OCI-LY7 (cell line): ENCODE results near the gene SLC38A9. TPM values are rescaled to one million over a fixed set of nuclear protein-coding genes. Genes with fewer than 3 reads are reported as not detected.

ENCODE experiments used
- BruUV-seq: library from RNA; stranded (reverse); fragments of 400-500 nt; replicated peaks from 2 replicates; lab custom pipeline; 2021; lab: Mats Ljungman, UMichigan
- CTCF ChIA-PET: fragments of 300-600 bp; sonication (Branson Sonifier 250); formaldehyde crosslinking; loops from one replicate; lab custom pipeline; 2022; ENCODE audit warnings: antibody characterized with exemption; ENCODE audit not compliant: unreplicated experiment; lab: Charles Lee
- POLR2A ChIA-PET: fragments of 300-600 bp; sonication (Branson Sonifier 250); formaldehyde crosslinking; loops from one replicate; lab custom pipeline; 2022; ENCODE audit warnings: antibody characterized with exemption; lab: Charles Lee
- DNase-seq: peaks from one replicate; pipeline ENCODE4 v3.0.0-alpha.2; 2015; ENCODE audit warnings: low spot score
- H2AFZ ChIP-seq: fragments of 200-600 bp; sonication (generic), shearing (Covaris generic); 2 replicates; pipeline ENCODE4 v1.6.1; 2014; ENCODE audit warnings: mild to moderate bottlenecking, antibody characterized with exemption, low read length, moderate library complexity
- H3K27ac ChIP-seq: fragments of 200-600 bp; sonication (generic); 2 replicates; pipeline ENCODE4 v1.5.1; 2014; ENCODE audit warnings: mixed run types, low read depth, mild to moderate bottlenecking, moderate library complexity, low read length, inconsistent platforms; ENCODE audit not compliant: poor library complexity, severe bottlenecking
- H3K36me3 ChIP-seq: fragments of 200-600 bp; sonication (generic); 2 replicates; pipeline ENCODE4 v1.6.1; 2014; ENCODE audit warnings: mild to moderate bottlenecking, antibody characterized with exemption, low read length, moderate library complexity, mixed read lengths; ENCODE audit not compliant: insufficient read depth
- H3K4me1 ChIP-seq: fragments of 200-600 bp; sonication (generic); 2 replicates; pipeline ENCODE4 v1.5.1; 2014; ENCODE audit warnings: mild to moderate bottlenecking, low read length; ENCODE audit not compliant: insufficient read depth, poor library complexity, severe bottlenecking
- H3K4me2 ChIP-seq: fragments of 200-600 bp; sonication (generic); 2 replicates; pipeline ENCODE4 v1.6.1; 2014; ENCODE audit warnings: mild to moderate bottlenecking, low read length
- H3K4me3 ChIP-seq: fragments of 200-600 bp; sonication (generic); 2 replicates; pipeline ENCODE4 v1.5.1; 2014; ENCODE audit warnings: mild to moderate bottlenecking, low read depth, low read length; ENCODE audit not compliant: poor library complexity, severe bottlenecking
- H3K79me2 ChIP-seq: fragments of 200-600 bp; sonication (generic); 2 replicates; pipeline ENCODE4 v1.6.1; 2016; ENCODE audit warnings: low read depth, mild to moderate bottlenecking, low read length, moderate library complexity, mixed read lengths; ENCODE audit not compliant: insufficient read depth
- H3K9me2 ChIP-seq: fragments of 200-600 bp; sonication (generic); 2 replicates; pipeline ENCODE4 v1.6.1; 2016; ENCODE audit warnings: mild to moderate bottlenecking, low read length, mixed read lengths; ENCODE audit not compliant: insufficient read depth
- H3K9me3 ChIP-seq: fragments of 200-600 bp; sonication (generic); 2 replicates; pipeline ENCODE4 v1.6.1; 2014; ENCODE audit warnings: mild to moderate bottlenecking, mixed run types, low read length, mixed read lengths
- H4K20me1 ChIP-seq: fragments of 200-600 bp; sonication (generic); 2 replicates; pipeline ENCODE4 v1.6.1; 2014; ENCODE audit warnings: mild to moderate bottlenecking, antibody characterized with exemption, low read length, moderate library complexity, mixed read lengths; ENCODE audit not compliant: insufficient read depth
- CTCF ChIP-seq: fragments of 200-600 bp; sonication (generic); conservative IDR thresholded peaks from 2 replicates; pipeline ENCODE4 v1.5.1; 2014; ENCODE audit warnings: mild to moderate bottlenecking, antibody characterized with exemption, low read length, moderate library complexity, mixed read lengths
- EZH2phosphoT487 ChIP-seq: fragments of 200-600 bp; sonication (generic); IDR thresholded peaks from 2 replicates; pipeline ENCODE4 v1.6.1; 2018; ENCODE audit warnings: low read depth, borderline replicate concordance, mild to moderate bottlenecking, mixed run types, antibody characterized with exemption, low read length, moderate library complexity, mixed read lengths
- intact Hi-C: fragments of 100-400 bp; cut with micrococcal nuclease; formaldehyde crosslinking; loops from one replicate; pipeline ENCODE4 v1.10.0; 2022; ENCODE audit not compliant: unreplicated experiment
- total RNA-seq, 2 experiments: library from RNA; depleted of rRNA in 1 of 2; stranded (reverse); fragments of >200 nt in 1 of 2; shearing (Covaris generic) in 1 of 2; gene quantifications; 2 replicates each; pipeline ENCODE4 v1.2.3, GENCODE V29; 2014 to 2022

SLC38A9 gene
- total RNA-seq, 2 experiments from 2014 or later, result 20.1 to 27.7 TPM

GRCh38 chr5:55645304-55645703, 66.8 kb downstream of the SLC38A9 start:
- no peak overlapping the region for H3K4me2 ChIP-seq
- no peaks in the 10 kb centered on the region for H3K79me2 ChIP-seq
- no peaks in the 10 kb centered on the region for H3K9me3 ChIP-seq
- CTCF ChIA-PET, result no interaction called here
- intact Hi-C loops, result no loop called here
- no peak overlapping the region for H3K4me3 ChIP-seq
- no peaks in the 10 kb centered on the region for H3K9me2 ChIP-seq
- H3K36me3 ChIP-seq, result peaks cover 12% of the 10 kb centered on the region; the same call in 1 of the 2 replicates
- no peaks in the 10 kb centered on the region for H3K4me1 ChIP-seq
- DNase-seq, result no peak
- H2AFZ ChIP-seq, result no peak overlapping the region
- POLR2A ChIA-PET, result no interaction called here
- H3K27ac ChIP-seq, result no peak overlapping the region
- H4K20me1 ChIP-seq, result no peaks in the 10 kb centered on the region
- BruUV-seq, result no TSS peak
- TF ChIP-seq EZH2phosphoT487 (no peak), CTCF (no peak)

DNA sequence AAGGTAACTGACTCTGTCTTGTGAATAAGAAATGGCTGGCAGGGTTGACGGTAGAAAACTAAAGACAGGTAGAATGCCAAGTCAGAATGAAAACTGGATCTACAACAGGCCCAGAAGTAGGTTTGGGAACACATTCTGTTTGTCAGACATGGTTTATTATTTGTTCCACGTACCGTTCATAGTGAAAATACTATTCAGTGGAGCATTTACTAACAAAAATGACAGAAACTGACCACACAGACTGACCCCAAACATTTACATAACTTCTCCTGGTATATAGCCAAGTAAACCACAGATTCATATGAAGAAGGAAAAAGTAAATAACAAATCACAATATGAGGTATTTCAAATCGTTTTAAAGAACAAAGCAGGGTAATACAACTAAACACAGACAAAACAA, 73.7 kb downstream of the SLC38A9 start:
- DNase-seq, result no peak
- H3K79me2 ChIP-seq, result no peaks in the 10 kb centered on the region
- no peak overlapping the region for H3K4me3 ChIP-seq
- H3K4me1 ChIP-seq, result no peaks in the 10 kb centered on the region
- intact Hi-C loops, result no loop called here
- H3K4me2 ChIP-seq, result no peak overlapping the region
- TF ChIP-seq CTCF (no peak), EZH2phosphoT487 (no peak)
- CTCF ChIA-PET, result no interaction called here
- no peak overlapping the region for H3K27ac ChIP-seq
- POLR2A ChIA-PET, result no interaction called here
- no peaks in the 10 kb centered on the region for H3K36me3 ChIP-seq
- H3K9me2 ChIP-seq, result no peaks in the 10 kb centered on the region
- H3K9me3 ChIP-seq, result no peaks in the 10 kb centered on the region
- H4K20me1 ChIP-seq, result no peaks in the 10 kb centered on the region
- BruUV-seq, result no TSS peak
- no peak overlapping the region for H2AFZ ChIP-seq

- ChIA-PET POLR2A (interaction anchor here (0.6 kb wide), 2 partner anchors 170 to 249 kb away, joined by 3 to 4 read pairs; no protein-coding TSS in a partner anchor), CTCF (no interaction called here)
- intact Hi-C loops, result no loop called here
- no peak overlapping the region for H3K27ac ChIP-seq
- no peaks in the 10 kb centered on the region for H3K4me1 ChIP-seq
- no peaks in the 10 kb centered on the region for H3K9me2 ChIP-seq
- no peak overlapping the region for H3K4me2 ChIP-seq
- no peak overlapping the region for H3K4me3 ChIP-seq
- H3K79me2 ChIP-seq, result no peaks in the 10 kb centered on the region
- no peaks in the 10 kb centered on the region for H3K36me3 ChIP-seq
- H2AFZ ChIP-seq, result no peak overlapping the region
- H4K20me1 ChIP-seq, result no peaks in the 10 kb centered on the region
- no peak for TF ChIP-seq CTCF
- no peak for TF ChIP-seq EZH2phosphoT487
- no peak for DNase-seq
- no peaks in the 10 kb centered on the region for H3K9me3 ChIP-seq
- BruUV-seq, result no TSS peak
These were observed 74.1 kb downstream of the SLC38A9 start for GRCh38 chr5:55638051-55638450.
